ENCODE data around the gene PRKRA. TPM values are rescaled to one million over a fixed set of nuclear protein-coding genes. Genes with fewer than 3 reads are reported as not detected.

Gene PRKRA
- total and polyA plus RNA-seq, 2 experiments from 2014 or later: 44.0 to 67.1 TPM

DNA sequence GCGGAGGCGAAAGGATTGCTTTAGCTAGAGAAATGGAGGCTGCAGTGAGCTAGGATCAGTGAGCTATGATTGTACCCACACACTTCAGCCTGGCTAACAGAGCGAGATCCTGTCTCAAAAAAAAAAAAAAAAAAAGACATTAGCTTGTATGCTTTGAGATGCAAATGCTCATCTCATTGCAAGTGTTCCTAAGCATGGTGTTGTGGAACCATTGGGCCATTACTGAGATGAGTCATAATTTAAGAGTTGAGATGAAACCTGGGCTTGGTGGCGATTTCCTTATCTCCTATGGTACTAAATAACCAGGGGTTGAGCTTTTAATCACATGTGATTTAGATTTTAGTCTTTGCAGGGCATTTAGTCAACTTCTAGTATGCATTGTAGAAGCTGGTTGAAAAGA lies 31.5 kb upstream of the PRKRA start:
- peak overlapping the region; percentile 90 for H3K4me3 Mint-ChIP-seq
- DNase-seq (ENCODE audit: low spot score) (peak; percentile 8), ATAC-seq (no peak)
- peak overlapping the region; percentile 97 for H3K4me2 ChIP-seq
- peaks cover 3% of the 10 kb centered on the region; the same call in 1 of the 2 replicates for H4K20me1 ChIP-seq (replicated peaks; ENCODE audit: insufficient read depth)
- H3K36me3 ChIP-seq (ENCODE audit: insufficient read depth): no peaks in the 10 kb centered on the region
- peaks cover 16% of the 10 kb centered on the region; the same call in 1 of the 2 replicates for H3K4me1 ChIP-seq (ENCODE audit: insufficient read depth)
- peaks cover 27% of the 10 kb centered on the region for H3K4me1 Mint-ChIP-seq
- H3F3A ChIP-seq (replicated peaks; ENCODE audit: low read depth): peaks cover 2% of the 10 kb centered on the region; the same call in 1 of the 2 replicates
- H2AFZ ChIP-seq: no peak overlapping the region
- no peak for TF ChIP-seq NANOG (IDR thresholded peaks at IDR 0.05; ENCODE audit: borderline replicate concordance)
- TF ChIP-seq JUNB (IDR thresholded peaks at IDR 0.05; ENCODE audit: unreplicated experiment): no peak
- no peak for TF ChIP-seq EZH2 (IDR thresholded peaks at IDR 0.05; ENCODE audit: low read depth, unreplicated experiment)
- no peak for TF ChIP-seq EZH2phosphoT487 (IDR thresholded peaks at IDR 0.05; ENCODE audit: unreplicated experiment)
- no peak for TF ChIP-seq CREB1 (CRISPR knock-in tag; IDR thresholded peaks at IDR 0.05; ENCODE audit: low read depth)
- no peak for TF ChIP-seq ZNF331 (CRISPR knock-in tag; IDR thresholded peaks at IDR 0.05; ENCODE audit: low read depth)
- TF ChIP-seq, protein P1, sequence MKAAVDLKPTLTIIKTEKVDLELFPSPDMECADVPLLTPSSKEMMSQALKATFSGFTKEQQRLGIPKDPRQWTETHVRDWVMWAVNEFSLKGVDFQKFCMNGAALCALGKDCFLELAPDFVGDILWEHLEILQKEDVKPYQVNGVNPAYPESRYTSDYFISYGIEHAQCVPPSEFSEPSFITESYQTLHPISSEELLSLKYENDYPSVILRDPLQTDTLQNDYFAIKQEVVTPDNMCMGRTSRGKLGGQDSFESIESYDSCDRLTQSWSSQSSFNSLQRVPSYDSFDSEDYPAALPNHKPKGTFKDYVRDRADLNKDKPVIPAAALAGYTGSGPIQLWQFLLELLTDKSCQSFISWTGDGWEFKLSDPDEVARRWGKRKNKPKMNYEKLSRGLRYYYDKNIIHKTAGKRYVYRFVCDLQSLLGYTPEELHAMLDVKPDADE (IDR thresholded peaks at IDR 0.05): no peak
- TF ChIP-seq ZNF114 (CRISPR knock-in tag; IDR thresholded peaks at IDR 0.05): no peak
- no peak for TF ChIP-seq STAT1 (IDR thresholded peaks at IDR 0.05; ENCODE audit: unreplicated experiment)
- TF ChIP-seq POLR2AphosphoS5 (IDR thresholded peaks at IDR 0.05; ENCODE audit: low read depth): no peak
- TF ChIP-seq, protein P2, sequence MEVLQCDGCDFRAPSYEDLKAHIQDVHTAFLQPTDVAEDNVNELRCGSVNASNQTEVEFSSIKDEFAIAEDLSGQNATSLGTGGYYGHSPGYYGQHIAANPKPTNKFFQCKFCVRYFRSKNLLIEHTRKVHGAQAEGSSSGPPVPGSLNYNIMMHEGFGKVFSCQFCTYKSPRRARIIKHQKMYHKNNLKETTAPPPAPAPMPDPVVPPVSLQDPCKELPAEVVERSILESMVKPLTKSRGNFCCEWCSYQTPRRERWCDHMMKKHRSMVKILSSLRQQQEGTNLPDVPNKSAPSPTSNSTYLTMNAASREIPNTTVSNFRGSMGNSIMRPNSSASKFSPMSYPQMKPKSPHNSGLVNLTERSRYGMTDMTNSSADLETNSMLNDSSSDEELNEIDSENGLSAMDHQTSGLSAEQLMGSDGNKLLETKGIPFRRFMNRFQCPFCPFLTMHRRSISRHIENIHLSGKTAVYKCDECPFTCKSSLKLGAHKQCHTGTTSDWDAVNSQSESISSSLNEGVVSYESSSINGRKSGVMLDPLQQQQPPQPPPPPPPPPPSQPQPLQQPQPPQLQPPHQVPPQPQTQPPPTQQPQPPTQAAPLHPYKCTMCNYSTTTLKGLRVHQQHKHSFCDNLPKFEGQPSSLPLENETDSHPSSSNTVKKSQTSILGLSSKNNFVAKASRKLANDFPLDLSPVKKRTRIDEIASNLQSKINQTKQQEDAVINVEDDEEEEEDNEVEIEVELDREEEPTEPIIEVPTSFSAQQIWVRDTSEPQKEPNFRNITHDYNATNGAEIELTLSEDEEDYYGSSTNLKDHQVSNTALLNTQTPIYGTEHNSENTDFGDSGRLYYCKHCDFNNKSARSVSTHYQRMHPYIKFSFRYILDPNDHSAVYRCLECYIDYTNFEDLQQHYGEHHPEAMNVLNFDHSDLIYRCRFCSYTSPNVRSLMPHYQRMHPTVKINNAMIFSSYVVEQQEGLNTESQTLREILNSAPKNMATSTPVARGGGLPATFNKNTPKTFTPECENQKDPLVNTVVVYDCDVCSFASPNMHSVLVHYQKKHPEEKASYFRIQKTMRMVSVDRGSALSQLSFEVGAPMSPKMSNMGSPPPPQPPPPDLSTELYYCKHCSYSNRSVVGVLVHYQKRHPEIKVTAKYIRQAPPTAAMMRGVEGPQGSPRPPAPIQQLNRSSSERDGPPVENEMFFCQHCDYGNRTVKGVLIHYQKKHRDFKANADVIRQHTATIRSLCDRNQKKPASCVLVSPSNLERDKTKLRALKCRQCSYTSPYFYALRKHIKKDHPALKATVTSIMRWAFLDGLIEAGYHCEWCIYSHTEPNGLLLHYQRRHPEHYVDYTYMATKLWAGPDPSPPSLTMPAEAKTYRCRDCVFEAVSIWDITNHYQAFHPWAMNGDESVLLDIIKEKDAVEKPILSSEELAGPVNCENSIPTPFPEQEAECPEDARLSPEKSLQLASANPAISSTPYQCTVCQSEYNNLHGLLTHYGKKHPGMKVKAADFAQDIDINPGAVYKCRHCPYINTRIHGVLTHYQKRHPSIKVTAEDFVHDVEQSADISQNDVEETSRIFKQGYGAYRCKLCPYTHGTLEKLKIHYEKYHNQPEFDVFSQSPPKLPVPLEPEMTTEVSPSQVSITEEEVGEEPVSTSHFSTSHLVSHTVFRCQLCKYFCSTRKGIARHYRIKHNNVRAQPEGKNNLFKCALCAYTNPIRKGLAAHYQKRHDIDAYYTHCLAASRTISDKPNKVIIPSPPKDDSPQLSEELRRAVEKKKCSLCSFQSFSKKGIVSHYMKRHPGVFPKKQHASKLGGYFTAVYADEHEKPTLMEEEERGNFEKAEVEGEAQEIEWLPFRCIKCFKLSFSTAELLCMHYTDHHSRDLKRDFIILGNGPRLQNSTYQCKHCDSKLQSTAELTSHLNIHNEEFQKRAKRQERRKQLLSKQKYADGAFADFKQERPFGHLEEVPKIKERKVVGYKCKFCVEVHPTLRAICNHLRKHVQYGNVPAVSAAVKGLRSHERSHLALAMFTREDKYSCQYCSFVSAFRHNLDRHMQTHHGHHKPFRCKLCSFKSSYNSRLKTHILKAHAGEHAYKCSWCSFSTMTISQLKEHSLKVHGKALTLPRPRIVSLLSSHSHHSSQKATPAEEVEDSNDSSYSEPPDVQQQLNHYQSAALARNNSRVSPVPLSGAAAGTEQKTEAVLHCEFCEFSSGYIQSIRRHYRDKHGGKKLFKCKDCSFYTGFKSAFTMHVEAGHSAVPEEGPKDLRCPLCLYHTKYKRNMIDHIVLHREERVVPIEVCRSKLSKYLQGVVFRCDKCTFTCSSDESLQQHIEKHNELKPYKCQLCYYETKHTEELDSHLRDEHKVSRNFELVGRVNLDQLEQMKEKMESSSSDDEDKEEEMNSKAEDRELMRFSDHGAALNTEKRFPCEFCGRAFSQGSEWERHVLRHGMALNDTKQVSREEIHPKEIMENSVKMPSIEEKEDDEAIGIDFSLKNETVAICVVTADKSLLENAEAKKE (CRISPR knock-in tag; IDR thresholded peaks at IDR 0.05): no peak
- TF ChIP-seq, protein P3, sequence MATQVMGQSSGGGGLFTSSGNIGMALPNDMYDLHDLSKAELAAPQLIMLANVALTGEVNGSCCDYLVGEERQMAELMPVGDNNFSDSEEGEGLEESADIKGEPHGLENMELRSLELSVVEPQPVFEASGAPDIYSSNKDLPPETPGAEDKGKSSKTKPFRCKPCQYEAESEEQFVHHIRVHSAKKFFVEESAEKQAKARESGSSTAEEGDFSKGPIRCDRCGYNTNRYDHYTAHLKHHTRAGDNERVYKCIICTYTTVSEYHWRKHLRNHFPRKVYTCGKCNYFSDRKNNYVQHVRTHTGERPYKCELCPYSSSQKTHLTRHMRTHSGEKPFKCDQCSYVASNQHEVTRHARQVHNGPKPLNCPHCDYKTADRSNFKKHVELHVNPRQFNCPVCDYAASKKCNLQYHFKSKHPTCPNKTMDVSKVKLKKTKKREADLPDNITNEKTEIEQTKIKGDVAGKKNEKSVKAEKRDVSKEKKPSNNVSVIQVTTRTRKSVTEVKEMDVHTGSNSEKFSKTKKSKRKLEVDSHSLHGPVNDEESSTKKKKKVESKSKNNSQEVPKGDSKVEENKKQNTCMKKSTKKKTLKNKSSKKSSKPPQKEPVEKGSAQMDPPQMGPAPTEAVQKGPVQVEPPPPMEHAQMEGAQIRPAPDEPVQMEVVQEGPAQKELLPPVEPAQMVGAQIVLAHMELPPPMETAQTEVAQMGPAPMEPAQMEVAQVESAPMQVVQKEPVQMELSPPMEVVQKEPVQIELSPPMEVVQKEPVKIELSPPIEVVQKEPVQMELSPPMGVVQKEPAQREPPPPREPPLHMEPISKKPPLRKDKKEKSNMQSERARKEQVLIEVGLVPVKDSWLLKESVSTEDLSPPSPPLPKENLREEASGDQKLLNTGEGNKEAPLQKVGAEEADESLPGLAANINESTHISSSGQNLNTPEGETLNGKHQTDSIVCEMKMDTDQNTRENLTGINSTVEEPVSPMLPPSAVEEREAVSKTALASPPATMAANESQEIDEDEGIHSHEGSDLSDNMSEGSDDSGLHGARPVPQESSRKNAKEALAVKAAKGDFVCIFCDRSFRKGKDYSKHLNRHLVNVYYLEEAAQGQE (IDR thresholded peaks at IDR 0.05; ENCODE audit: unreplicated experiment): no peak
- TF ChIP-seq, protein P4, sequence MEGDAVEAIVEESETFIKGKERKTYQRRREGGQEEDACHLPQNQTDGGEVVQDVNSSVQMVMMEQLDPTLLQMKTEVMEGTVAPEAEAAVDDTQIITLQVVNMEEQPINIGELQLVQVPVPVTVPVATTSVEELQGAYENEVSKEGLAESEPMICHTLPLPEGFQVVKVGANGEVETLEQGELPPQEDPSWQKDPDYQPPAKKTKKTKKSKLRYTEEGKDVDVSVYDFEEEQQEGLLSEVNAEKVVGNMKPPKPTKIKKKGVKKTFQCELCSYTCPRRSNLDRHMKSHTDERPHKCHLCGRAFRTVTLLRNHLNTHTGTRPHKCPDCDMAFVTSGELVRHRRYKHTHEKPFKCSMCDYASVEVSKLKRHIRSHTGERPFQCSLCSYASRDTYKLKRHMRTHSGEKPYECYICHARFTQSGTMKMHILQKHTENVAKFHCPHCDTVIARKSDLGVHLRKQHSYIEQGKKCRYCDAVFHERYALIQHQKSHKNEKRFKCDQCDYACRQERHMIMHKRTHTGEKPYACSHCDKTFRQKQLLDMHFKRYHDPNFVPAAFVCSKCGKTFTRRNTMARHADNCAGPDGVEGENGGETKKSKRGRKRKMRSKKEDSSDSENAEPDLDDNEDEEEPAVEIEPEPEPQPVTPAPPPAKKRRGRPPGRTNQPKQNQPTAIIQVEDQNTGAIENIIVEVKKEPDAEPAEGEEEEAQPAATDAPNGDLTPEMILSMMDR (conservative IDR thresholded peaks at IDR 0.05; ENCODE audit: low read depth in 2 of 2): no peak
- H3K27ac Mint-ChIP-seq: no peak overlapping the region
- H3K79me2 ChIP-seq (replicated peaks; ENCODE audit: insufficient read depth): peaks cover 38% of the 10 kb centered on the region
- no peak overlapping the region for H3K27ac ChIP-seq (ENCODE audit: low read depth)
- no peaks in the 10 kb centered on the region for H3K9me2 ChIP-seq (ENCODE audit: insufficient read depth)
- 0 out of 2 replicates have a peak, but pooled peaks cover 8% of the 10 kb centered on the region for H3K27me3 ChIP-seq (ENCODE audit: insufficient read depth)
- H3K4me3 ChIP-seq: no peak overlapping the region; the same call in 1 of the 2 replicates
- H3K9me3 Mint-ChIP-seq: no peaks in the 10 kb centered on the region; the same call in 2 of the 3 replicates
- H3K36me3 Mint-ChIP-seq (ENCODE audit: low read depth): no peaks in the 10 kb centered on the region; the same call in 2 of the 3 replicates
- peaks cover 2% of the 10 kb centered on the region for H3K27me3 Mint-ChIP-seq (ENCODE audit: insufficient read depth, low read depth, poor library complexity)

Measured in GM23338 (cell line).